K562 (cell line): Measurements from ENCODE around the gene METTL25B. TPM values are rescaled to one million over a fixed set of nuclear protein-coding genes. Genes with fewer than 3 reads are reported as not detected.

ENCODE experiments used
- ATAC-seq: fragments of 200-7000 bp; cut with Tn5 transposase; 3 replicates; pipeline ENCODE4 v1.9.1; 2020; ENCODE audit warnings: moderate library complexity
- BruUV-seq: library from RNA; stranded (reverse); fragments of 400-500 nt; replicated peaks from 2 replicates; lab custom pipeline; 2021; lab: Mats Ljungman, UMichigan
- CTCF ChIA-PET: fragments of 300-600 bp; formaldehyde crosslinking; extraction: SDS; loops from one replicate; lab custom pipeline; 2021; ENCODE audit warnings: low intra/inter-chr PET ratio; lab: Yijun Ruan, JAX
- POLR2A ChIA-PET: fragments of 300-600, 350-650 bp; sonication (Branson Sonifier 250); formaldehyde crosslinking; extraction: SDS; loops from one replicate; lab custom pipeline; 2021; ENCODE audit warnings: antibody characterized with exemption, inconsistent platforms; lab: Yijun Ruan, JAX
- DNase-seq, 4 experiments: peaks; one replicate each; pipeline versions ENCODE4 v3.0.0 to v3.0.0-alpha.2; 2011 to 2018; ENCODE audit warnings: low spot score in 3 of 4, mixed read lengths in 3 of 4; ENCODE audit errors: extremely low read depth in 1 of 4
- FAIRE-seq: peaks from 2 replicates; lab custom pipeline; 2011; peaks lifted over from hg19 to GRCh38; lab: Jason Lieb, UNC
- H2AFZ ChIP-seq: 2 replicates; pipeline ENCODE4 v1.6.0; 2011; ENCODE audit warnings: low read depth, low read length, control low read depth, inconsistent platforms
- H3K27ac ChIP-seq: fragments of 200-600 bp; 3 replicates; pipeline ENCODE4 v1.8.0; 2011; ENCODE audit warnings: low read depth, mild to moderate bottlenecking, control low read depth, inconsistent platforms, low read length, moderate library complexity, mixed read lengths; ENCODE audit errors: extremely low read depth
- H3K27me3 ChIP-seq, 2 experiments: fragments of 300-600 bp in 1 of 2; 2 replicates in 1 of 2; 3 replicates in 1 of 2; pipeline versions ENCODE4 v1.6.0 to v1.8.0; 2011; ENCODE audit warnings: inconsistent platforms in 2 of 2, low read length in 2 of 2, mild to moderate bottlenecking in 1 of 2, mixed read lengths in 1 of 2, moderate library complexity in 1 of 2; ENCODE audit not compliant: control insufficient read depth in 2 of 2, insufficient read depth in 2 of 2
- H3K36me3 ChIP-seq: fragments of 300-600 bp; 3 replicates; pipeline ENCODE4 v1.8.0; 2011; ENCODE audit warnings: mild to moderate bottlenecking, low read length, inconsistent platforms; ENCODE audit not compliant: control insufficient read depth, insufficient read depth
- H3K4me1 ChIP-seq, 2 experiments: fragments of 200-600 bp in 1 of 2; replicated peaks in 1 of 2; 2 replicates in 1 of 2; 3 replicates in 1 of 2; pipeline versions ENCODE4 v1.5.1 to v1.8.0; 2011; ENCODE audit warnings: inconsistent platforms in 2 of 2, low read length in 2 of 2, mild to moderate bottlenecking in 1 of 2, mixed read lengths in 1 of 2, moderate library complexity in 1 of 2; ENCODE audit not compliant: control insufficient read depth in 2 of 2, insufficient read depth in 2 of 2
- H3K4me2 ChIP-seq: 2 replicates; pipeline ENCODE4 v1.6.1; 2011; ENCODE audit warnings: low read length, control low read depth, inconsistent platforms, mixed read lengths; ENCODE audit not compliant: insufficient read depth
- H3K4me3 ChIP-seq: fragments of 200-600 bp; sonication (generic), shearing (Covaris generic); 2 replicates; pipeline ENCODE4 v1.5.1; 2016; ENCODE audit warnings: control low read depth, inconsistent platforms
- H3K79me2 ChIP-seq: fragments of 200-600 bp; 3 replicates; pipeline ENCODE4 v1.8.0; 2011; ENCODE audit warnings: low read length, inconsistent platforms; ENCODE audit not compliant: control insufficient read depth, insufficient read depth
- H3K9ac ChIP-seq, 2 experiments: 2 replicates each; pipeline versions ENCODE4 v1.6.0 to v1.6.1; 2011; ENCODE audit warnings: low read depth in 2 of 2, low read length in 2 of 2, control low read depth in 1 of 2, inconsistent platforms in 1 of 2, mild to moderate bottlenecking in 1 of 2, mixed read lengths in 1 of 2; ENCODE audit not compliant: insufficient read depth in 1 of 2
- H3K9me1 ChIP-seq: one replicate; pipeline ENCODE4 v1.6.0; 2011; ENCODE audit warnings: inconsistent platforms, mild to moderate bottlenecking, low read length, moderate library complexity; ENCODE audit not compliant: control insufficient read depth, insufficient read depth
- H3K9me3 ChIP-seq: replicated peaks from 2 replicates; pipeline ENCODE4 v1.5.1; 2011; ENCODE audit warnings: low read depth, low read length, inconsistent platforms; ENCODE audit not compliant: control insufficient read depth, insufficient read depth
- H4K20me1 ChIP-seq: replicated peaks from 2 replicates; pipeline ENCODE4 v1.6.1; 2011; ENCODE audit warnings: low read length, inconsistent platforms, mixed read lengths; ENCODE audit not compliant: control insufficient read depth, insufficient read depth
- ARID1B ChIP-seq: fragments of 450-650 bp; IDR thresholded peaks from 2 replicates; pipeline ENCODE4 v1.6.1; 2016; ENCODE audit warnings: antibody characterized with exemption, mild to moderate bottlenecking, inconsistent platforms
- CBX2 ChIP-seq: fragments of 200-600 bp; sonication (generic); IDR thresholded peaks from one replicate; pipeline ENCODE4 v1.6.1; 2012; ENCODE audit warnings: mild to moderate bottlenecking, low read length, inconsistent platforms; ENCODE audit not compliant: insufficient read depth, poor library complexity, severe bottlenecking
- E2F4 ChIP-seq: sonication (generic); formaldehyde crosslinking; IDR thresholded peaks from 2 replicates; pipeline ENCODE4 v1.8.0; 2022; ENCODE audit warnings: mild to moderate bottlenecking, low read depth, missing genetic modification reagents
- GABPB2 ChIP-seq: fragments of 250-450 bp; sonication (Bioruptor Pico); conservative IDR thresholded peaks from 2 replicates; pipeline ENCODE4 v1.5.1; 2021; ENCODE audit warnings: mild to moderate bottlenecking
- HDAC6 ChIP-seq: IDR thresholded peaks from 2 replicates; pipeline ENCODE4 v1.6.1; 2012; ENCODE audit warnings: low read depth, mild to moderate bottlenecking, control low read depth, inconsistent platforms, low read length, moderate library complexity
- ILF3 ChIP-seq: fragments of 450-650 bp; IDR thresholded peaks from 2 replicates; pipeline ENCODE4 v1.6.1; 2018; ENCODE audit warnings: antibody characterized with exemption, mild to moderate bottlenecking, moderate library complexity, borderline replicate concordance
- JUNB ChIP-seq: fragments of 450-650 bp; formaldehyde crosslinking; conservative IDR thresholded peaks from 2 replicates; pipeline ENCODE4 v1.4.0; 2020; ENCODE audit warnings: mild to moderate bottlenecking
- KDM1A ChIP-seq, 2 experiments: fragments of 450-650 bp; IDR thresholded peaks; 2 replicates each; pipeline ENCODE4 v1.6.1; 2016; ENCODE audit warnings: mild to moderate bottlenecking in 2 of 2
- NR1H2 ChIP-seq: sonication (generic); formaldehyde crosslinking; IDR thresholded peaks from 2 replicates; pipeline ENCODE4 v1.4.0; 2020; ENCODE audit warnings: mild to moderate bottlenecking, missing genetic modification reagents
- NR3C1 ChIP-seq: sonication (generic); formaldehyde crosslinking; IDR thresholded peaks from 2 replicates; pipeline ENCODE4 v1.8.1; 2022; ENCODE audit warnings: missing genetic modification reagents
- PHF21A ChIP-seq: fragments of 450-650 bp; IDR thresholded peaks from 2 replicates; pipeline ENCODE4 v1.6.1; 2017; ENCODE audit warnings: low read depth, borderline replicate concordance
- RFX1 ChIP-seq: fragments of 450-650 bp; IDR thresholded peaks from 2 replicates; pipeline ENCODE4 v1.6.1; 2016; ENCODE audit warnings: mild to moderate bottlenecking, moderate library complexity
- ZNF23 ChIP-seq: fragments of 250-450 bp; sonication (Bioruptor Pico); IDR thresholded peaks from 2 replicates; pipeline ENCODE4 v1.4.0; 2020; ENCODE audit warnings: mild to moderate bottlenecking
- WGBS: fragments of 100-300 bp; shearing (Covaris generic); methylation state at CpG from one replicate; pipeline ENCODE4 v1.1.6; 2016; ENCODE audit warnings: low coverage, mixed read lengths; ENCODE audit not compliant: insufficient coverage; ENCODE audit errors: missing lambda C conversion rate; 5-methylcytosine and 5-hydroxymethylcytosine counted together
- in situ Hi-C: fragments of 300-500 bp; cut with MboI; formaldehyde crosslinking; loops from 4 replicates; pipeline ENCODE4 v1.15.0; 2018; ENCODE audit warnings: inconsistent platforms, mixed read lengths
- intact Hi-C: fragments of 100-400 bp; cut with micrococcal nuclease; formaldehyde crosslinking; loops from 2 replicates; pipeline ENCODE4 v1.14.2; 2022
- polyA plus RNA-seq, 8 experiments: library from polyadenylated mRNA; depleted of rRNA in 4 of 8; stranded (reverse) in 5 of 8; unstranded in 3 of 8; fragments of >200 nt; fragmentation: Nextera tagmentation in 2 of 8; fragmentation: Illumina TruSeq in 1 of 8; extraction: Ambion mirVana in 2 of 8; extraction: Trizol in 1 of 8; gene quantifications; 2 replicates each; pipeline versions ENCODE4 v1.2.1 to v1.2.3, GENCODE V29; 2011 to 2014; ENCODE audit warnings: inconsistent platforms in 1 of 8, missing spikeins in 1 of 8
- total RNA-seq, 7 experiments: library from RNA; depleted of rRNA in 6 of 7; stranded (reverse); fragments of >200 nt in 6 of 7; fragmentation: Illumina TruSeq in 2 of 7; extraction: Trizol in 2 of 7; gene quantifications; 2 replicates each; pipeline versions ENCODE4 v1.2.1 to v1.2.3, GENCODE V29; 2011 to 2021; ENCODE audit warnings: low replicate concordance in 1 of 7

METTL25B gene
- total and polyA plus RNA-seq, 9 of the 15 experiments (the other 6 are each of a cell fraction or from before 2014, with no cell fraction given): 7.7 to 48.3 (median 33.1) TPM

- Histone ChIP-seq H3K4me3 (no peak overlapping the region), H3K4me1 (peaks cover 0 to 9% of the 10 kb centered on the region in 2 experiments; a peak in 3 of 5 replicates), H3K36me3 (peaks cover 63% of the 10 kb centered on the region), H3K27ac (no peak overlapping the region), H3K79me2 (peaks cover 62% of the 10 kb centered on the region), H3K9ac (no peak overlapping the region), H3K4me2 (no peak overlapping the region), H4K20me1 (peaks cover 7% of the 10 kb centered on the region; the same call in 1 of the 2 replicates), H3K9me1 (no peaks in the 10 kb centered on the region), H3K9me3 (no peaks in the 10 kb centered on the region), H3K27me3 (no peaks in the 10 kb centered on the region), H2AFZ (no peak overlapping the region)
- ATAC-seq (no peak), FAIRE-seq (no peak), DNase-seq (no peak)
- CTCF ChIA-PET: no interaction called here
- POLR2A ChIA-PET: interaction anchor here (0.8 to 1.5 kb wide), 6 partner anchors 9 to 88 kb away, joined by 3 to 5 read pairs (median 3); partner anchors contain the start of gene MRPL24
- in situ Hi-C loops (no loop called here), intact Hi-C loops (no loop called here)
- TF ChIP-seq JUNB (no peak), ARID1B (no peak), GABPB2 (no peak), NR1H2 (CRISPR knock-in tag) (0 out of 2 replicates have a peak, but pooled peaks have one; percentile 27), PHF21A (no peak), KDM1A (IDR thresholded peaks at IDR 0.05) (peak in 1 of 2 experiments; percentile 17; a peak in 1 of 4 replicates)
- BruUV-seq: no TSS peak
Measured at GRCh38 chr1:156781585-156782186, 53.4 kb downstream of the METTL25B start.

- BruUV-seq: no TSS peak
- H3K9me1 ChIP-seq: no peaks in the 10 kb centered on the region
- no peak overlapping the region for H3K27ac ChIP-seq
- no peak overlapping the region for H3K4me3 ChIP-seq
- peaks cover 43% of the 10 kb centered on the region for H3K79me2 ChIP-seq
- 100% methylated on average over 6 of the region's 6 CpGs for WGBS
- ATAC-seq (no peak), FAIRE-seq (no peak), DNase-seq (no peak)
- H3K9ac ChIP-seq: no peak overlapping the region
- in situ Hi-C loops: no loop called here
- CTCF ChIA-PET: no interaction called here
- no peaks in the 10 kb centered on the region for H3K9me3 ChIP-seq
- H3K4me1 ChIP-seq: no peaks in the 10 kb centered on the region
- H2AFZ ChIP-seq: no peak overlapping the region
- no peaks in the 10 kb centered on the region for H3K27me3 ChIP-seq
- POLR2A ChIA-PET: interaction anchor here (1.0 to 1.4 kb wide), 4 partner anchors 9 to 19 kb away, joined by 3 to 5 read pairs (median 4); partner anchors contain the start of gene PRCC
- no peak overlapping the region for H3K4me2 ChIP-seq
- H3K36me3 ChIP-seq: peaks cover 81% of the 10 kb centered on the region
- intact Hi-C loops: no loop called here
- H4K20me1 ChIP-seq: 0 out of 2 replicates have a peak, but pooled peaks cover 4% of the 10 kb centered on the region
- TF ChIP-seq NR3C1 (CRISPR knock-in tag) (no peak), RFX1 (no peak), ZNF23 (CRISPR knock-in tag) (no peak), HDAC6 (no peak), CBX2 (no peak), ILF3 (no peak), E2F4 (no peak)
Measured at GRCh38 chr1:156785458-156785857, 57.2 kb downstream of the METTL25B start.
